Ishikawa (cell line): Measurements from ENCODE around the gene RALGPS1.

Source experiments
- CEBPB ChIP-seq: IDR thresholded peaks from 2 replicates; pipeline ENCODE4 v1.6.1; 2012
- CREB1 ChIP-seq: IDR thresholded peaks from 2 replicates; pipeline ENCODE4 v1.6.1; 2012; ENCODE audit warnings: low read depth
- EGR1 ChIP-seq: IDR thresholded peaks from 2 replicates; pipeline ENCODE4 v1.6.1; 2012
- EP300 ChIP-seq: IDR thresholded peaks from 2 replicates; pipeline ENCODE4 v1.6.1; 2012; ENCODE audit warnings: borderline replicate concordance
- FOXM1 ChIP-seq: IDR thresholded peaks from 2 replicates; pipeline ENCODE4 v1.6.1; 2012; ENCODE audit warnings: low read depth, borderline replicate concordance
- NFIC ChIP-seq: IDR thresholded peaks from 2 replicates; pipeline ENCODE4 v1.6.1; 2012
- RAD21 ChIP-seq: IDR thresholded peaks from 2 replicates; pipeline ENCODE4 v1.6.1; 2012; ENCODE audit warnings: low read depth
- TAF1 ChIP-seq: IDR thresholded peaks from 2 replicates; pipeline ENCODE4 v1.6.1; 2012; ENCODE audit warnings: low read depth, mild to moderate bottlenecking
- TCF12 ChIP-seq: IDR thresholded peaks from 2 replicates; pipeline ENCODE4 v1.6.1; 2012; ENCODE audit warnings: low read depth
- TEAD4 ChIP-seq: IDR thresholded peaks from 2 replicates; pipeline ENCODE4 v1.6.1; 2012
- YY1 ChIP-seq: IDR thresholded peaks from 2 replicates; pipeline ENCODE4 v1.6.1; 2012; ENCODE audit warnings: low read depth
- ZBTB7A ChIP-seq: IDR thresholded peaks from 2 replicates; pipeline ENCODE4 v1.6.1; 2012; ENCODE audit warnings: low read depth
- TF ChIP-seq, protein P1 (sequence below): IDR thresholded peaks from 2 replicates; pipeline ENCODE4 v1.6.1; 2012; ENCODE audit warnings: low read depth, mild to moderate bottlenecking
- TF ChIP-seq, protein P2 (sequence below): IDR thresholded peaks from 2 replicates; pipeline ENCODE4 v1.6.1; 2012
- TF ChIP-seq, protein P3 (sequence below): IDR thresholded peaks from 2 replicates; pipeline ENCODE4 v1.6.1; 2012

RALGPS1 gene

DNA sequence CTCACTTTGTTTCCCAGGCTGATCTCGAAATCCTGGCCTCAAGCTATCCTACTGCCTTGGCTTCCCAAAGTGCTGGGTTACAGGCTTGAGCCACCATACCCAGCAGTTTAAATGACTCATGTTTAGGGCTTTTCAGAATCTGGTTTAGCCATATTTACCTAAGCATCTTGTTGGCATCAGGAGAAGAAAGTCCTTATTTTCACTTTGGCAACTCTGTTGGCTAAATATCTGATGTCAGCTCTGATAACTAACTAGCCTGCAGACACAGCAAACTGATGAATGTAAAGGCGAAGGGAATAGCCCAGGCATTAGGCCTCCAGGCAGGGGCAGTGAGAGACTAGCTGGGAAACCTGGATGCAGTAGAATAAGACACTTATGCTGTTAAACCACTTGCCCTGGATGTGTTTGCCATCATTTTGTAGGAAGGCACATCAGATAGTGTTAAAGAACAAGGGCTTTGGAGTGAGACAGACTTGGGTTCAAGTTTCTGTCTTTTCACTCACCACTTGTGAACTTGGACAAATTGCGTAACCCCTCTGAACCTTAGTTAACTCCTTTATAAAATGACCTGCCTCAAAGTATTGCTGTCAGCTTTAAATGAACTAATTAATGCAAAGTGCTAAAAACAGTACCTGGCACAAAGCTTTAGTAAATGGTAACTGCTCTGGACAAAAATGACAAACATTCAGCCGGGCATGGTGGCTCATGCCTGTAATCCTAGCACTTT, 315.3 kb downstream of the RALGPS1 start:
- TF ChIP-seq FOXM1, result no peak
- TF ChIP-seq CEBPB, result peak; percentile 41; the same call in 1 of the 2 replicates
- no peak for TF ChIP-seq TCF12
- no peak for TF ChIP-seq CREB1
- TF ChIP-seq, protein P1, sequence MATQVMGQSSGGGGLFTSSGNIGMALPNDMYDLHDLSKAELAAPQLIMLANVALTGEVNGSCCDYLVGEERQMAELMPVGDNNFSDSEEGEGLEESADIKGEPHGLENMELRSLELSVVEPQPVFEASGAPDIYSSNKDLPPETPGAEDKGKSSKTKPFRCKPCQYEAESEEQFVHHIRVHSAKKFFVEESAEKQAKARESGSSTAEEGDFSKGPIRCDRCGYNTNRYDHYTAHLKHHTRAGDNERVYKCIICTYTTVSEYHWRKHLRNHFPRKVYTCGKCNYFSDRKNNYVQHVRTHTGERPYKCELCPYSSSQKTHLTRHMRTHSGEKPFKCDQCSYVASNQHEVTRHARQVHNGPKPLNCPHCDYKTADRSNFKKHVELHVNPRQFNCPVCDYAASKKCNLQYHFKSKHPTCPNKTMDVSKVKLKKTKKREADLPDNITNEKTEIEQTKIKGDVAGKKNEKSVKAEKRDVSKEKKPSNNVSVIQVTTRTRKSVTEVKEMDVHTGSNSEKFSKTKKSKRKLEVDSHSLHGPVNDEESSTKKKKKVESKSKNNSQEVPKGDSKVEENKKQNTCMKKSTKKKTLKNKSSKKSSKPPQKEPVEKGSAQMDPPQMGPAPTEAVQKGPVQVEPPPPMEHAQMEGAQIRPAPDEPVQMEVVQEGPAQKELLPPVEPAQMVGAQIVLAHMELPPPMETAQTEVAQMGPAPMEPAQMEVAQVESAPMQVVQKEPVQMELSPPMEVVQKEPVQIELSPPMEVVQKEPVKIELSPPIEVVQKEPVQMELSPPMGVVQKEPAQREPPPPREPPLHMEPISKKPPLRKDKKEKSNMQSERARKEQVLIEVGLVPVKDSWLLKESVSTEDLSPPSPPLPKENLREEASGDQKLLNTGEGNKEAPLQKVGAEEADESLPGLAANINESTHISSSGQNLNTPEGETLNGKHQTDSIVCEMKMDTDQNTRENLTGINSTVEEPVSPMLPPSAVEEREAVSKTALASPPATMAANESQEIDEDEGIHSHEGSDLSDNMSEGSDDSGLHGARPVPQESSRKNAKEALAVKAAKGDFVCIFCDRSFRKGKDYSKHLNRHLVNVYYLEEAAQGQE, result no peak
- TF ChIP-seq ZBTB7A, result no peak
- TF ChIP-seq, protein P2, sequence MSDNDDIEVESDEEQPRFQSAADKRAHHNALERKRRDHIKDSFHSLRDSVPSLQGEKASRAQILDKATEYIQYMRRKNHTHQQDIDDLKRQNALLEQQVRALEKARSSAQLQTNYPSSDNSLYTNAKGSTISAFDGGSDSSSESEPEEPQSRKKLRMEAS, result no peak

DNA sequence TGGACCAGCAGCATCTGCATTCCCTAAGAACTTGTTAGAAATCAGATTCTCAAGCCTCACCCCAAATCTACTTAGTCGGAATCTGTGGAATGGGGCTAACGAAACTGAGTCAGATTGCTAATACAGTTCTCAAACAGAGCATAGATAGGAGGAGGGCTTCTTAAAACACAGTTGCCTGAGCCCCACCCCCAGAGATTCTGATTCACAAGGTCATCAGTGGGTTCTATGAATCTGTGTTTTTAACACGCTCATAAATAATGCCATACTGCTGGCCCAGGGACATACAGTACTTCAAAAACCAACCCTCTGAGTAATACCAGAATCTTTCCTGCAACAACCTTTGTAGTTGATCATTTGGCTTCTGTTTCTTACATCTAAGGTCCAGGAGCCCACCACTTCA, 317.1 kb downstream of the RALGPS1 start:
- no peak for TF ChIP-seq ZBTB7A
- TF ChIP-seq RAD21, result no peak
- no peak for TF ChIP-seq TEAD4
- no peak for TF ChIP-seq NFIC
- no peak for TF ChIP-seq CREB1
- TF ChIP-seq TAF1, result no peak
- no peak for TF ChIP-seq EP300
- no peak for TF ChIP-seq EGR1
- TF ChIP-seq, protein P1, result no peak
- TF ChIP-seq FOXM1, result no peak
- no peak for TF ChIP-seq CEBPB
- TF ChIP-seq, protein P2, result no peak
- no peak for TF ChIP-seq YY1
- TF ChIP-seq, protein P3, sequence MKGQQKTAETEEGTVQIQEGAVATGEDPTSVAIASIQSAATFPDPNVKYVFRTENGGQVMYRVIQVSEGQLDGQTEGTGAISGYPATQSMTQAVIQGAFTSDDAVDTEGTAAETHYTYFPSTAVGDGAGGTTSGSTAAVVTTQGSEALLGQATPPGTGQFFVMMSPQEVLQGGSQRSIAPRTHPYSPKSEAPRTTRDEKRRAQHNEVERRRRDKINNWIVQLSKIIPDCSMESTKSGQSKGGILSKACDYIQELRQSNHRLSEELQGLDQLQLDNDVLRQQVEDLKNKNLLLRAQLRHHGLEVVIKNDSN, result no peak
- TF ChIP-seq TCF12, result no peak

DNA sequence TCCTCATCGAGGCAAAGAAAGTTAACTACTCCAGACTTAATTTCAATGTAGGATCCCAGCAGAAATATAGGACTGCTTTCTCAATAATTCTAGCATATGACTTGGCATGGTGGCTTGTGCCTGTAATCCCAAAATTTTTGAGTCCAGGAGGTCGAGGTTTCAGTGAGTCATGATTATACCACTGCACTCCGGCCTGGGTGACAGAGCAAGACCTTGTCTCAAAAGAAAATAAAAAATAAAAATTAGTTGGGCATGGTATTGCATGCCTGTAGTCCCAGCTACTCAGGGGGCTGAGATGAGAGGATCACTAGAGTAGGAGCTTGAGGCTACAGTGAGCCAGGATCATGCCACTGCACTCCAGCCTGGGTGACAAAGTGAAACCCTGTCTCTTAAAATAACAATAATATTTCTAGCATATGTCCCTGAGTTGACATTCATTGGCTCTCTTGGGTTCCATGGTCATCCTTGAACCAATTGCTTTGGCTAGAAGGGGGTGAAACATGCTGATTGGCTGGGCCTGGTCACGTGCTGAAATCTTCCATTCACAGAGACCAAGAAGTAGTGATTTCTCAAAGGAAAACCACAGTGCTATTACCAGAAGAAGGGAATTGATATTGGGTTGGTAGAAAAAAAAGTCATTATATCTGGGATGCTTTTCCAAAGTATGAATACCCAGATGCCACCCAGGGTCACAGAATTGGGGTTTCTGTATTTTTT, 318.4 kb downstream of the RALGPS1 start:
- no peak for TF ChIP-seq TEAD4
- TF ChIP-seq, protein P3, result peak; percentile 71

DNA sequence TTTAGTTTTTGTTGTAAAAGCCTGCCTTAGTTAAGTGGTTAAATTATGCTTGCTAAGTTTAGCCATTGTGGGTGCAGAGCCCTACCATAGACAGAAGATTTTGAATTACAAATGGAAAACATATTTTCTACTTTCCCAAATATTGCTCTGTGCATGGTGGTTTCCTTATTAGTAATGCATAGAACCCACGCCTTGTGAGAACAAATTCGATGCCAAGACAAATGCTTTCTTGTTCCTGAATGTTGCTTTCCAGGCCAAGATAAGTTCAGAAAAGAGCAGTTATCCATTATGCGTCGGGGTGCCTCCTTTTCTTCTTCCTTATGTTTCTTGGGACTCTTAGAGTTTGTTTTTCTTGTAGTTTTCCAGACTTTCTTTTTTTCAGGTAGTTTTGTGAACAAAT, 319.0 kb downstream of the RALGPS1 start:
- no peak for TF ChIP-seq EP300
- TF ChIP-seq TEAD4, result no peak
- TF ChIP-seq, protein P2, result no peak
- no peak for TF ChIP-seq NFIC
- no peak for TF ChIP-seq YY1
- TF ChIP-seq RAD21, result no peak

DNA sequence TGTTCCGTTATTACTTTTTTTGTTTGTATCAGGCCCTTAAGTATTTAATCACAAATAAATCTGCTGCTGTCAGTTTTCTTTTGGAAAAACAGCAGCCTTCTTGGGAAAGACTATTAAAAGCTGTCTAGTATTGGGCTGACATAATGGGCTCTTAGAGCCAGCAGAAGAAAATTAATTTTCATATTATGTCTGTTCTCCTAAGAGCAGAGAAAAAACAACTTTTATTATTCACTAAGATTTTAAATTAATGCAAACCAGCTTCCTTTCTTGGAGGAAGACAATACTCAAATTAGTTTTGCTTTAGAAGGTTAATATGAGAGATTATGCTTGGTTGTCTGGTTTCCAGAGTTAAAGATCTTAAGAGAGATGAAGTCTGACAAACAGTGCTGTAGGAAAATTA, 319.4 kb downstream of the RALGPS1 start:
- TF ChIP-seq FOXM1 (no peak), RAD21 (no peak), NFIC (no peak), TCF12 (no peak), YY1 (no peak), EP300 (no peak), CREB1 (no peak), TAF1 (no peak), ZBTB7A (no peak), TEAD4 (no peak), EGR1 (no peak), CEBPB (no peak)
- TF ChIP-seq, protein P1, result no peak
- TF ChIP-seq, protein P2, result no peak
- TF ChIP-seq, protein P3, result no peak
